ENCODE results near the gene C6orf141.

C6orf141 gene

DNA sequence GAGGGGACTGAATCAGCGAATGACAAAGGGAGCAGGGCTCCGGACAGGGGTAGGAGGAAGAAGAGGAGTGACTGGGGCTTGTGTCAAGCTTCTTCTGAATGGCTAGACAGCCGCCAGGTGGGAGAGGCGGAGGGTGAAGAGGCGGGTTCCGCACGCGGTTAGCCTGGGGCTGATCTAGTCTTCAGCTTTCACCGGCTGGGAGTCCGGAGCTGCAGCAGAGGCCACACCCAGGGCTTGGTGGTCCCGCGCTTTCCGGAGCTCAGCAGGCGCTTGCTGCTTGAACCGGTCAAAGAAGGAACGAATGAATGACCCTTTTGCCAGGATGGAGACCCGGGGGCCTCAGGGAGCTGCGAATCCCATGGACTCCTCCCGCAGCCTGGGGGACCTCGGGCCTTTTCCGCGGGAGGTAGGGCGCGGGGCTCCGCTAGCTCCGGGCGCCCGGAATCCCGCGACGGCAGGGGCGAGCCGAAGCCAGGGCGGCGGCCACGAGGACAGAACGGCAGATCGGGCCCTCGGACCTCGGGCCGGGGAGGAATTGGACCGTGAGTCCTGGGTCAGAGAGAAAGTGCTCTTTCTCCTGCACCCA, at the start of gene C6orf141:
C6orf141 (plus strand) TSS at position 177 of the 586 bp plus-strand sequence; CDS start at position 302, 125 bp downstream.
- DNase-seq: peak; percentile 10

DNA sequence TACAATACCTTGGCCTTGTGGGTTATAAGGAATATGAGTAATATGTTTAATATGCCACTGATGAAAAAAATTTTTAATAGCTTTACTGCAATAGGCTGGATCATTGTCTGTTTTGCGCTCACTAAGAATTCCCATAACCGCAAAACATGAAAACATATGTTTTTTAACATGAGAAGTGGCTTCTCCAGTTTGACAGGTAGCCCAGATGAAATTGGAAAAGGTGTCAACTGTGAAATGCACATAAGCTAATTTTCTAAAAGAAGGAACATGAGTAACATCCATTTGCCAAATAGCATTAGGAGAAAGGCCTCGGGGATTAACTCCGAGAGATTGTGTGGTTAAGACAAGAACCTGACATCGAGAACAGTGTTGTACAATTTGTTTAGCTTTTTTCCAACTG, 45.8 kb upstream of the C6orf141 start:
- no peak for DNase-seq

GRCh38 chr6:49506569-49507111, 43.8 kb upstream of the C6orf141 start:
- DNase-seq: no peak

- DNase-seq: no peak
Measured at GRCh38 chr6:49509342-49509741, 41.1 kb upstream of the C6orf141 start.

DNA sequence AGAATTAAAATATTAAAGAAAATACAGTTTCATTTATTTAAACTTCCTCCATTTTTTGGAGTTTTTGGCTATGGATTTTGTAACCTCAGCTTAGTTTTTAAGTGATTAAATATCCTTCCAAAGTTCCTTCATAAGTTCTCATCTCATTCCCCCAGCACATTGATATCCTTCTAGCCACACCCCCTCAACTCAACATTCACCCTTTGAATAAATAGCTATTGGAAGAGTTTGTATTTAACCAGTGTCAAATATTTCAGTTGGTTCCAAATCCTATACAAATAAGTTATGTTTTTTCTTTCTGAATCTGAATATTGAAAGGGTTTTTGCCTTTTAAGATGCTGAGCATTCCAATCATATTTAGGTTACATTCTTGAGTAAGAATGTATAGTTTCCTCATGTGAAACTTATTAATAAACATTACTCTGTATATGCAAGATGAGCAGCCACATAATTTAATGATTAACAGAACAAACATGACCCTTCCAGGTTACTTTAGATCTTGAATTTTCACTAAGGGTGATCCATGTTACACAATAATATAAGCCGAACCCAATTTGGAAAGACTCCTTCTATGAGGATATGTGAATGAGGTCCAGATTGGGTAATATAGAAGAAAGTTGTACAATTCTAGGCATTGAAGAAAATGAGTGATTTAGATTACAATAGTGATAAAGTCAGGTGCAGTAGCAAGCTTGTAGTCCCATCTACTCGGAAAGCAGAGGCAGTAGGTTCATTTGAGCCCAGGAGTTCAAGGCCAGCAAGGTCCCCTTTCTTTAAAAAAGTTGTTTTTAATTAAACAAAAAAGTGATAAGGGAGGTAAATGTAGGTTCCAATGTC, 37.1 kb upstream of the C6orf141 start:
- DNase-seq: no peak

DNA sequence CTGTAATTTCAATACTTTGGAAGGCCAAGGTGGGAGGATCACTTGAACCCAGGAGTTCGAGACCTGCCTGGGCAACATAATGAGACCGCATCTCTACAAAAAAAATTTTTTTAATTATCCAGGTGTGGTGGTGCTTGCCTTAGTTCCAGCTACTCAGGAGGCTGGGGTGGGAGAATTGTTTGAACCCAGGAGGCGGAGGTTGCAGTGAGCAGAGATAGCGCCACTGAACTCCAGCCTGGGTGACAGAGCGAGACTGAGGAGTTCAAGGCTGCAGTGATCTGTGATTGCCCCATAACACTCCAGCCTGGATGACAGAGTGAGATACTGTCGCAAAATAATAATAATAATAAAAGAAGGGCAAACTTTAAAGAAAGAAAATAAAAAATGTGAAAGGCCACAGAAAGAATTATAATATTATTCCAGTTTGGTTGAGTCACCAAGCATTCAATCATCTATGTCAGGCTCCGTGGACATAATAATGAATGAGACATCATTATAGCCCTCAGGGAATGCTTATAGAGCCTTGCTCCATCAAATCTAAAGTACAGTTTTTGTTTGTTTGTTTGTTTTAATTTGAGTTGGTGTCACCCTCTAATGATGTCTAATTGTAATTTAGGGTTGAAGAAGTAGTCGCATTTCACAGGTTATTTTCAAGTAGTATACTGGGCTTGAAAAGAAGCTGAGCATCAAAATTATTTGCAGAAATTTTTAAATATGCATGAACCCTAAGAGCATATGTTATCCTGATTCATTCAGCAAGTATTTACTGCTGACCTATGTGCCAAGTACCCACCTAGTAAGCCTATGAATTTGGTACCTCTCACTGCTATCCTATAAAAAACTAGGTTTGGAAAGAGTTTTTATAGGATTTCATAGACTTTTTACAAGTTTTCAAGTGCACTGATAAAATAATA, 35.6 kb upstream of the C6orf141 start:
- no peak for DNase-seq

DNA sequence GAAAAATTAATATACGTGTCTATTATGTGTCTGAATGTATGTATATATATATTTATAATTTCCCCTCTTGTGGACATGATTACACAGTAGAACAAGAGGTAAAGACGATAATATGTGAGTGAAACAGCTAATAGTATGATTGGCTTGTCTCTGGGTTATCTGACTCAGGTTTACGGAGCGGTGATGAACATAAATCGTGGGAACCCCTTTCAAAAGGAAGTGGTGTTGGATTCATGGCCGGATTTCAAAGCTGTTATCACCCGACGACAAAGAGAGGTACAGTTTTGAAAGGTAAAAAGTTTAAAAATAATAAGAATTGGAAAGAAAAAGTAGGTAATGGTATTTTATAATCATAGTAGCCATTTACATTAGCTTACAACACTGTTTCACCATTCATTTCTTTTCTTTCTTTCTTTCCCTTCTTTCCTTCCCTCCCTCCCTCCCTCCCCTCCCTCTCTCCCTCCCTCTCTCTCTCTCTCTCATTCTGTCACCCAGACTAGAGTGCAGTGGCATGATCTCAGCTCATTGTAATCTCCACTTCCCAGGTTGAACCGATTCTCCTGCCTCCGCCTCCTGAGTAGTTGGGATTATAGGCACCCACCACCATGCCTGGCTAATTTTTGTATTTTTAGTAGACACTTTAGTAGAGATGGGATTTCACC, 34.9 kb upstream of the C6orf141 start:
- no peak for DNase-seq

DNA sequence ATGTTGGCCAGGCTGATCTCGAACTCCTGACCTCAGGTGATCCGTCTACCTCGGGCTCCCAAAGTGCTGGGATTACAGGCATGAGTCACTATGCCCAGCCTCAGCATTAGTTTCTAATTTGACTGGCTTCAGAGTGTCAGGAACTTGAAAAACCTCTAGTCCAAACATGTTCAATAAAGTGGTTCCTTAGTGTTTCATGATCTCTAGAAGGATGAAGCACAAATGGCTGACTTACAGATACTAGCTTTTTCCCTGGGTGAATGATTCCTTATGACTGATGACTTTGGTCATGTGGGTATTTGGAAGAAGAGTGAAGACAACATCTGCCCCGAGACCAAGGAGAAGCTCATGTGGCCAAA, 34.3 kb upstream of the C6orf141 start:
- no peak for DNase-seq

GRCh38 chr6:49517919-49518318, 32.5 kb upstream of the C6orf141 start:
- no peak for DNase-seq

DNA sequence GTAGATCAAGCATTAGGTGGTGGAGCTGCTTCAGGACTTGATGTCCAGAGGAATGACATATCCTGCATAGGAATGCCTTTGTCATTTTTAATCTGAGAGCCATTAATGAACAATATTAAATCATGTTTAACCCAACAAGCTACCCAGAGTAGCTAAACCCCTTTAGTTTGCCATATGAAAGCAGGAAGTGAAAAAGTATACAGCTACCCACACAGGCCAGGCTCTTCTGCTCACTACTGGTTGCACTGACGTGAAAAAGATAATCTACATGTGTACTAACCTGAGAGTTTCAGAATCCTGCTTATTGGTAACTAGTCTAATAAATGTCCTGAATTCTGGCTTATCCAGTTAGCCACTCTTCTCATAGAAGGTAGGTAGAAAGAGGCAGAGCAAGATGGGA, 30.8 kb upstream of the C6orf141 start:
- no peak for DNase-seq

- DNase-seq: no peak
Measured at GRCh38 chr6:49522710-49523593, 27.5 kb upstream of the C6orf141 start.

DNA sequence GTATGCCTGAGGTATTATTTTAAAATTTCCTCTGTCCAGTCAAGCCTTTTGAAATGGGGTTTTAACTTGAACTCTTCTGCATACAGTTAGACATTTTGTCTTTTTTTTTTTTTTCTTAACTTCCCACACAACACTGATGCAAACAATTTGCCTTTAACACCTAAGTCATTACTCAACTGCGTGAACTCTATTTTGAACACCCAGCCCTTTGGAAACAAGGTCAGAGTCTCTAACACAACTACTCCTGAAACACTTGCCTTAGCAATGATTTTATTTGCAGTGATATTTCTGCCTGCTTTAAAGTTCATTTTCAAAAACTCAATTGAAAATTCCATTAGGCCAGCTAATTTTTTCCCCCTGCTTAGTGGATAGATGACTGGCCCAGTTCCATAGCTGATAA, 26.6 kb upstream of the C6orf141 start:
- no peak for DNase-seq

DNA sequence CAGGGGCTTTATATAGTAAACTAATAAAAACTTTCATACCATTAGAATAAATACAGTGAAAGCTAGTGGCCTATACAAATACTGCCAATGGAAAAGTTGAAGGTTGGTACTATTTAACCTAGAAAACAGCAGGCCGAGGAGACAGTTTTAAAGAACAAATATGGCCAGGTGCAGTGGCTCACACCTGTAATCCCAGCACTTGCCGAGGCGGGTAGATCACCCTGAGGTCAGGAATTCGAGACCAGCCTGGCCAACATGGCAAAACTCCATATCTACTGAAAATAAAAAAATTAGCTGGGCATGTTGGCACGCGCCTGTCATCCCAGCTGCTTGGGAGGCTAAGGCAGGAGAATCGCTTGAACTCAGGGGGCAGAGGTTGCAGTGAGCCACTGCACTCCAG, 25.9 kb upstream of the C6orf141 start:
- DNase-seq: no peak

GRCh38 chr6:49526598-49526997, 23.9 kb upstream of the C6orf141 start:
- DNase-seq: no peak

GRCh38 chr6:49527320-49527719, 23.1 kb upstream of the C6orf141 start:
- DNase-seq: no peak

DNA sequence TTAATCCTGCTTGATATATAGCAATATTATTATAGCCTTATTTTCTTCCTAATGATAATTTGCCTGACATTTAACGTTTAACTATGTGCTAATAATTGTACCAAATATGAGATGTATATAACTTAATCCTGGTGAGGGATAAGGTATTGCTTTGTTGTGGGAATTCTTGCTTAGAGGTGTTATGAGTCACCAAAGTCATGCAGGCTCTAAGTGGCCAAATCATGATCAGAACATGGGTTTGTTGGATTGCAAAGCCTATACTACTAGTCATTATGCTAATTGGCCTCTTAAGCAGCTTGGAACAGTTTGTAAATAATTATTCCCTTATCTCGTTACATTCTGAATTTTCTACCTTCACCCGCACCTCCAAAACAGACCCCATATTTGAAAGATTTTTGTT, 21.9 kb upstream of the C6orf141 start:
- DNase-seq: no peak

DNA sequence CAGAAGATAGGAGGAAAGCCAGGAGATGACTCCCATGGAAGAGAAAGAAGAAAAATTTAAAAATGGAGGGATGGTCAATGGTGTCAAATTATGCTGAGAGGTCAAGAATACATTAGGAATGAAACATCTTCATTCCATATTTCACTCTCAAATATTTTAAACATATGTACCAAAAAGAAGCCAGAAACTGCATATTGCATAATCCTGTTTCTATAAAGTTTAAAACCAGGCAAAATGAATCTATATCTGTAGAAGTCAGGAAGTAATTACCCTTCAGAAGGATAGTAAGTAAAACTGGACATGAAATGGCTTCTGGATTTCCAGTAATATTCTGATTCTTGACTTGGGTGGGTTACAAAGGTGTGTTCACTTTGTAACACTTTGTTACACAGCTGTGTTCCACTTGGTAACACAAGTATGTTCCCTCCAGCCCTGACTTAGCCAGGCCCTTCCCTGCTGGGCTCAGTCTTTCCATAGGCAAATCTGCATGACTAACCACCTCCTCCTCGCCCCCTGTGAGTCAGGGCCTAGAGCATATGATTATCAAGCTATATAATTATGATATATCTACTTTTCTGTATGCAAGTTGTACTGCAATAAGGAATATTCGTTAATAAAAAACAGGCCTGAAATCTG, 20.2 kb upstream of the C6orf141 start:
- no peak for DNase-seq

DNA sequence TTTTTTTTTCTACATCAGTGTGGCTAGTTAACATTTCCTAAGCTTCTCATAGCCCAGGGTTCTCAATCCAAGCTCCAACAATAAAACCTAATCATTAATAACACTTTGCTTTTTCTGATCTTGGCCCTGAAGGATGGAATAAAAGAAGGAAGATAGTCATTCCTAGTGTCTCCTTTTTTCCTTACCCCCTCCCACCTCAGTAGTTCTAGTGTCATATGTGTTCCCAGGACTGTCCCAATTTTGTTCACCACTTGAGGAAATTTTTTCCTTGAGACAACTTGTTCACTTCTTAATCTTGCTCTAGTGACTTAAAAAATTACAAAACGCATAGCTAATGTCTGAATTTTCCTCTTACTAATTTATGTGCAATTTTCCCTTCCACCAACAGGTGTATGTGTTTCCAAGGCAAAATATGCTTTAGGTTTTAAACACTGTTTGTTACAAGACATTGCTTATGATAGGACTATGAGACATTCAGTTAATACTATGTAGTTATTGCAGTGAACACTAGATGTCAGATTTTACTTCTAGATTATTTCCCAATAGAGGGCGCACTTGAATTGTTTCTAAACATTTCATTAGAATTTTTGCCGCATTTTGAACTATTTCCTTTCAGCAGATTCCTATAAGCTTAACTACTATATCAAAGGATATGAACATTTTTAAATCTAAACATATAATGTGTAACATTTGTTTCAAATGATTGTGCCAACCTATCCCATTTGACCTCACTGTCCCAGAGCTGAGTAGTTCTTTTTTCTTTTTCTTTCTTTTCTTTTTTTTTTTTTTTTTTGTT, 18.5 kb upstream of the C6orf141 start:
- DNase-seq: no peak

GRCh38 chr6:49535795-49536194, 14.7 kb upstream of the C6orf141 start:
- no peak for DNase-seq

- DNase-seq: no peak
Measured at GRCh38 chr6:49539102-49539501, 11.4 kb upstream of the C6orf141 start.
